Natural killer cell (primary cell): ENCODE data around the gene OPRM1. TPM values are rescaled to one million over a fixed set of nuclear protein-coding genes. Genes with fewer than 3 reads are reported as not detected.

Experiments
- ATAC-seq, 3 donors: fragments of 150-1000 bp in 2 of 3; fragments of 200-7000 bp in 1 of 3; cut with Tn5 transposase; 1 replicate in 1 of 3; 2 replicates in 2 of 3; pipeline ENCODE4 v1.10.0; 2021; ENCODE audit warnings: mild to moderate bottlenecking in 2 of 3, moderate library complexity in 2 of 3
- DNase-seq, 2 donors: peaks; one replicate each; pipeline versions ENCODE4 v3.0.0 to v3.0.0-alpha.2; 2013 to 2021; ENCODE audit warnings: mixed read lengths in 1 of 2
- H3K27ac ChIP-seq: one replicate; pipeline ENCODE4 v1.5.1; 2013; ENCODE audit warnings: mild to moderate bottlenecking, low read length
- H3K27me3 ChIP-seq: one replicate; pipeline ENCODE4 v1.6.1; 2013; ENCODE audit warnings: low read length; ENCODE audit not compliant: control insufficient read depth, insufficient read depth
- H3K36me3 ChIP-seq: one replicate; pipeline ENCODE4 v1.6.1; 2013; ENCODE audit warnings: low read length; ENCODE audit not compliant: control insufficient read depth, insufficient read depth
- H3K4me1 ChIP-seq: one replicate; pipeline ENCODE4 v1.6.1; 2013; ENCODE audit warnings: low read length; ENCODE audit not compliant: control insufficient read depth, insufficient read depth
- H3K4me3 ChIP-seq: one replicate; pipeline ENCODE4 v1.5.1; 2013; ENCODE audit warnings: low read length
- H3K9me3 ChIP-seq: one replicate; pipeline ENCODE4 v1.6.1; 2013; ENCODE audit warnings: low read length; ENCODE audit not compliant: control insufficient read depth, insufficient read depth
- H3K27ac Mint-ChIP-seq, 2 donors: one replicate each; pipeline ENCODE4 v1.8.0; 2022; ENCODE audit warnings: mild to moderate bottlenecking in 2 of 2, mixed read lengths in 2 of 2, moderate library complexity in 1 of 2
- H3K27me3 Mint-ChIP-seq, 2 donors: one replicate each; pipeline ENCODE4 v1.8.0; 2022; ENCODE audit warnings: low read depth in 2 of 2, mixed read lengths in 2 of 2
- H3K36me3 Mint-ChIP-seq: one replicate; pipeline ENCODE4 v1.8.0; 2022; ENCODE audit warnings: mixed read lengths
- H3K4me1 Mint-ChIP-seq, 2 donors: one replicate each; pipeline ENCODE4 v1.8.0; 2022; ENCODE audit warnings: mixed read lengths in 2 of 2
- H3K4me3 Mint-ChIP-seq: one replicate; pipeline ENCODE4 v1.8.0; 2022; ENCODE audit warnings: mild to moderate bottlenecking, moderate library complexity, mixed read lengths
- H3K9me3 Mint-ChIP-seq, 2 donors: one replicate each; pipeline ENCODE4 v1.8.0; 2022; ENCODE audit warnings: mixed read lengths in 2 of 2
- WGBS: methylation state at CpG from one replicate; pipeline ENCODE4 v1.1.7; 2013; ENCODE audit warnings: missing lambda C conversion rate; ENCODE audit not compliant: insufficient coverage; 5-methylcytosine and 5-hydroxymethylcytosine counted together
- intact Hi-C: fragments of 100-400 bp; cut with micrococcal nuclease; formaldehyde crosslinking; loops from one replicate; pipeline ENCODE4 v1.14.2; 2022
- total RNA-seq, 4 donors: library from RNA; stranded (reverse); fragments of 120-200 nt in 1 of 4; gene quantifications; one replicate each; pipeline versions ENCODE4 v1.2.3 to v1.2.4, GENCODE V29; 2013 to 2022
- TF ChIP-seq, protein P1 (sequence below): fragments of 200-600 bp; IDR thresholded peaks from one replicate; pipeline ENCODE4 v1.8.0; 2022; ENCODE audit warnings: antibody characterized with exemption

OPRM1 gene
- total RNA-seq, 3 donors from 2014 or later (not counting 1 experiment from before 2014, with no cell fraction given), result not detected

DNA sequence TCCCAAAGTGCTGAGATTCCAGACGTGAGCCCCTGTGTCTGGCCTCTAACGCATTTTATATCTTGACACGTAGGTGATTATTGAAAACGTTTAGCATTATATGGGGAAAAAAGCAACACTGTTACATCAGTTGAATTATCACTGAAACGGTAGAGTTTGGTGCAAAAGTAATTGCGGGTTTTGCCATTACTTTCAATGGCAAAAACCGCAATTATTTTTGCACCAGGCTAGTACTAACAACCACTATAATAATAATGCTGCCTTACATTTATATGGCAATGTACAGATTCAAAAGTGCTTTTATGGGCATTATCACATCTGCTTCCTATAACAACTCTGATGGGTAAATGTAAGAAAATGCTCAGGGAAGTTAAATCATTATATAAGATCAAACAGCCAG, 57.3 kb downstream of the OPRM1 start:
- Mint-ChIP-seq H3K9me3 (peaks cover 0 to 3% of the 10 kb centered on the region in 2 donors), H3K27ac (no peak overlapping the region), H3K4me3 (no peak overlapping the region), H3K36me3 (no peaks in the 10 kb centered on the region), H3K4me1 (no peaks in the 10 kb centered on the region), H3K27me3 (peaks cover 3 to 8% of the 10 kb centered on the region in 2 donors)
- ATAC-seq (no peak), DNase-seq (no peak)
- TF ChIP-seq, protein P1, sequence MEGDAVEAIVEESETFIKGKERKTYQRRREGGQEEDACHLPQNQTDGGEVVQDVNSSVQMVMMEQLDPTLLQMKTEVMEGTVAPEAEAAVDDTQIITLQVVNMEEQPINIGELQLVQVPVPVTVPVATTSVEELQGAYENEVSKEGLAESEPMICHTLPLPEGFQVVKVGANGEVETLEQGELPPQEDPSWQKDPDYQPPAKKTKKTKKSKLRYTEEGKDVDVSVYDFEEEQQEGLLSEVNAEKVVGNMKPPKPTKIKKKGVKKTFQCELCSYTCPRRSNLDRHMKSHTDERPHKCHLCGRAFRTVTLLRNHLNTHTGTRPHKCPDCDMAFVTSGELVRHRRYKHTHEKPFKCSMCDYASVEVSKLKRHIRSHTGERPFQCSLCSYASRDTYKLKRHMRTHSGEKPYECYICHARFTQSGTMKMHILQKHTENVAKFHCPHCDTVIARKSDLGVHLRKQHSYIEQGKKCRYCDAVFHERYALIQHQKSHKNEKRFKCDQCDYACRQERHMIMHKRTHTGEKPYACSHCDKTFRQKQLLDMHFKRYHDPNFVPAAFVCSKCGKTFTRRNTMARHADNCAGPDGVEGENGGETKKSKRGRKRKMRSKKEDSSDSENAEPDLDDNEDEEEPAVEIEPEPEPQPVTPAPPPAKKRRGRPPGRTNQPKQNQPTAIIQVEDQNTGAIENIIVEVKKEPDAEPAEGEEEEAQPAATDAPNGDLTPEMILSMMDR, result no peak
- no peaks in the 10 kb centered on the region for H3K9me3 ChIP-seq
- intact Hi-C loops, result no loop called here
- 91% methylated on average over 6 of the region's 7 CpGs for WGBS
- no peaks in the 10 kb centered on the region for H3K4me1 ChIP-seq
- H3K27ac ChIP-seq, result no peak overlapping the region
- no peaks in the 10 kb centered on the region for H3K27me3 ChIP-seq
- H3K36me3 ChIP-seq, result no peaks in the 10 kb centered on the region
- no peak overlapping the region for H3K4me3 ChIP-seq

DNA sequence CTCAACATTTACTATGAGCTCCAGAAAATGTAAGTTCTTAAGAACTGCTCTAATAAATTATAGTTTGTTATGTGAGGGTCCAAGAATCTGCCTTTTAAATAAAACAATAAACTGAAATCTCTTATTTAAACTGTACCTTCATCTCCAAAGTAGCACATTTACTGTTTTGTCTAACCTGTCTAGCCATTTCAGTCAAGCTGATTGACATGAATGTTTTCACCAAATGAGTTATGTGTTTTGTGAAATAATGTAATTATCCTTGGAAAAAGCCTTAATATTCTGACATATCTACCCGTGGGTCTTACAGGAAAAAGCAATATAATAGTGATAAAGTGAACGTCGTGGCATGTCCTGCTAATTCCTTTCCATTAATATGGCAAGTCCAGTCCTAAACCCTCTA, 57.8 kb downstream of the OPRM1 start:
- Histone ChIP-seq H3K27me3 (no peaks in the 10 kb centered on the region), H3K4me1 (no peaks in the 10 kb centered on the region), H3K27ac (no peak overlapping the region), H3K9me3 (no peaks in the 10 kb centered on the region), H3K4me3 (no peak overlapping the region), H3K36me3 (no peaks in the 10 kb centered on the region)
- no peak for DNase-seq
- H3K4me1 Mint-ChIP-seq, result no peaks in the 10 kb centered on the region
- peaks cover 0 to 3% of the 10 kb centered on the region in 2 donors for H3K9me3 Mint-ChIP-seq
- H3K4me3 Mint-ChIP-seq, result no peak overlapping the region
- intact Hi-C loops, result no loop called here
- H3K27me3 Mint-ChIP-seq, result peaks cover 5 to 8% of the 10 kb centered on the region in 2 donors
- no peak for ATAC-seq
- 90% methylated on average over 2 of the region's 3 CpGs for WGBS
- no peaks in the 10 kb centered on the region for H3K36me3 Mint-ChIP-seq
- TF ChIP-seq, protein P1, result no peak
- no peak overlapping the region for H3K27ac Mint-ChIP-seq

DNA sequence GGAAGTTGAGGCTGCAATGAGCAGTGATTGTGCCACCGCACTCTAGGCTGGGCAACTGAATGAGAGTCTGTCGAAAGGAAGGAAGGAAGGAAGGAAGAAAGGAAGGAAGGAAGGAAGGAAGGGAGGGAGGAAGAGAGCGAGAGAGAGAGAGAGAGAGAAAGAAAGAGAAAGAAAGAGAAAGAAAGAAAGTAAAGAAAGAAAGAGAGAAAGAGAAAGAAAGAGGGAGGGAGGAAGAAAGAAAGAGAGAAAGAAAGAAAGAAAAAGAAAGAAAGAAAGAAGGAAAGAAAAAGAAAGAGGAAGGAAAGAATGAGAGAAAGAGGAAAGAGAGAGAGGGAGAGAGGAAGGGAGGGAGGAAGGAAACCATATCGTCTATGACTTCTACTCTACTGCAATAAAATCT, 60.2 kb downstream of the OPRM1 start:
- no peaks in the 10 kb centered on the region for H3K4me1 Mint-ChIP-seq
- 82% methylated on average over 3 of the region's 4 CpGs for WGBS
- no peak for DNase-seq
- Histone ChIP-seq H3K9me3 (no peaks in the 10 kb centered on the region), H3K27ac (no peak overlapping the region), H3K4me1 (no peaks in the 10 kb centered on the region), H3K27me3 (no peaks in the 10 kb centered on the region), H3K4me3 (no peak overlapping the region), H3K36me3 (no peaks in the 10 kb centered on the region)
- TF ChIP-seq, protein P1, result no peak
- H3K9me3 Mint-ChIP-seq, result peaks cover 0 to 3% of the 10 kb centered on the region in 2 donors
- peaks cover 5 to 19% of the 10 kb centered on the region in 2 donors for H3K27me3 Mint-ChIP-seq
- no peak for ATAC-seq
- intact Hi-C loops, result no loop called here
- H3K27ac Mint-ChIP-seq, result no peak overlapping the region
- H3K4me3 Mint-ChIP-seq, result no peak overlapping the region
- H3K36me3 Mint-ChIP-seq, result no peaks in the 10 kb centered on the region

DNA sequence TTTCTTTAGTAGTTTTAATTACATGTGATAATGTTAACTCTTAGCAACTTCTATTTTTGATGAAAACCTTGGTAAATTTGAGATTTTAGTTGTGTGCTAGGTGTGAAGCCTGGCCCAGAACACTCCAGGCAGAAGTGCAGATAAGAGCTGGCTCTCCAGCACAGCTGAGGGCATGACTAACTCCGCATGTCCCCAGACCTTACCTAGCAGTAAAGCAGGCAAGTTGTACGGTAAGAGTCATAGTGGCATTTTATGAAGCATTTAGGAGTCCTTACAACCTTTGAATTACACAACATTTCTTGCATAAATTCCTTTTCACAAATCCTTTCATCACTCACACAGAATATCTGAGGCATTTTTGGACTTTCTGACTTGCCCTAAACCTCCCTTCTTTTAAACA, 67.2 kb downstream of the OPRM1 start:
- Histone ChIP-seq H3K4me3 (no peak overlapping the region), H3K4me1 (no peaks in the 10 kb centered on the region), H3K27ac (no peak overlapping the region), H3K9me3 (no peaks in the 10 kb centered on the region), H3K36me3 (no peaks in the 10 kb centered on the region), H3K27me3 (no peaks in the 10 kb centered on the region)
- Mint-ChIP-seq H3K36me3 (no peaks in the 10 kb centered on the region), H3K4me3 (no peak overlapping the region), H3K4me1 (no peaks in the 10 kb centered on the region), H3K27ac (no peak overlapping the region), H3K27me3 (peaks cover 3 to 13% of the 10 kb centered on the region in 2 donors), H3K9me3 (no peaks in the 10 kb centered on the region)
- 98% methylated on average over 2 of the region's 2 CpGs for WGBS
- ATAC-seq (no peak), DNase-seq (no peak)
- TF ChIP-seq, protein P1, result no peak
- intact Hi-C loops, result no loop called here
